Upper lobe of left lung (tissue), 6 donors: ENCODE results near the gene NFE2L1. TPM values are rescaled to one million over a fixed set of nuclear protein-coding genes. Genes with fewer than 3 reads are reported as not detected.

Experiments used
- ATAC-seq, 2 donors: fragments of 200-7000 bp; cut with Tn5 transposase; one replicate each; pipeline ENCODE4 v1.9.1; 2022; ENCODE audit warnings: mild to moderate bottlenecking in 2 of 2, moderate library complexity in 2 of 2; ENCODE audit not compliant: low FRiP score in 2 of 2
- DNase-seq, 2 donors: peaks; one replicate each; pipeline ENCODE4 v3.0.0-alpha.2; 2019 to 2020
- H3K27ac ChIP-seq, 4 donors: fragments of 200-600 bp; sonication (generic); one replicate each; pipeline ENCODE4 v1.5.1; 2016 to 2019
- H3K27me3 ChIP-seq, 4 donors: fragments of 200-600 bp; sonication (generic); one replicate each; pipeline ENCODE4 v1.5.1; 2017 to 2019
- H3K36me3 ChIP-seq, 4 donors: fragments of 200-600 bp; sonication (generic); one replicate each; pipeline ENCODE4 v1.5.1; 2016 to 2019
- H3K4me1 ChIP-seq, 4 donors: fragments of 200-600 bp; sonication (generic); one replicate each; pipeline ENCODE4 v1.5.1; 2018 to 2019
- H3K4me3 ChIP-seq, 4 donors: fragments of 200-600 bp; sonication (generic); one replicate each; pipeline ENCODE4 v1.5.1; 2017 to 2019; ENCODE audit warnings: mild to moderate bottlenecking in 2 of 4, moderate library complexity in 1 of 4
- H3K9me3 ChIP-seq, 4 donors: fragments of 200-600 bp; sonication (generic); one replicate each; pipeline ENCODE4 v1.5.1; 2018 to 2019
- EP300 ChIP-seq, 4 donors: sonication (generic); formaldehyde crosslinking; IDR thresholded peaks; one replicate each; pipeline ENCODE4 v1.5.1; 2017; ENCODE audit warnings: antibody characterized with exemption in 4 of 4, control low read depth in 2 of 4
- POLR2A ChIP-seq, 4 donors: fragments of 450-650 bp; IDR thresholded peaks; one replicate each; pipeline ENCODE4 v1.5.1; 2016 to 2017; ENCODE audit warnings: antibody characterized with exemption in 4 of 4, mild to moderate bottlenecking in 2 of 4
- POLR2AphosphoS5 ChIP-seq, 2 donors: sonication (generic); formaldehyde crosslinking; IDR thresholded peaks; one replicate each; pipeline ENCODE4 v1.5.1; 2017; ENCODE audit warnings: antibody characterized with exemption in 2 of 2
- WGBS, 2 donors: methylation state at CpG; one replicate each; pipeline ENCODE4 v1.1.5; 2017 to 2018; 5-methylcytosine and 5-hydroxymethylcytosine counted together
- total RNA-seq, 6 donors: library from RNA; depleted of rRNA in 4 of 6; stranded (reverse); fragments of >200 nt in 4 of 6; gene quantifications; one replicate each; pipeline versions ENCODE4 v1.1.0 to v1.2.1, GENCODE V29; 2016 to 2021
- TF ChIP-seq, protein P1 (sequence below), 6 experiments: fragments of 450-650 bp in 4 of 6; fragments of 200-600 bp in 2 of 6; sonication (generic) in 2 of 6; IDR thresholded peaks; one replicate each; pipeline ENCODE4 v1.5.1; 2016 to 2019; ENCODE audit warnings: antibody characterized with exemption in 6 of 6
- donor health status: DM: no; HTN: no; CAD: no; lungs with moderate emphysema.
- donor health status: DM: no; HTN: yes; CAD: no; lungs with severe emphysema.

Gene NFE2L1
- total RNA-seq, 6 donors from 2014 or later = 105 to 203 (median 148) TPM

DNA sequence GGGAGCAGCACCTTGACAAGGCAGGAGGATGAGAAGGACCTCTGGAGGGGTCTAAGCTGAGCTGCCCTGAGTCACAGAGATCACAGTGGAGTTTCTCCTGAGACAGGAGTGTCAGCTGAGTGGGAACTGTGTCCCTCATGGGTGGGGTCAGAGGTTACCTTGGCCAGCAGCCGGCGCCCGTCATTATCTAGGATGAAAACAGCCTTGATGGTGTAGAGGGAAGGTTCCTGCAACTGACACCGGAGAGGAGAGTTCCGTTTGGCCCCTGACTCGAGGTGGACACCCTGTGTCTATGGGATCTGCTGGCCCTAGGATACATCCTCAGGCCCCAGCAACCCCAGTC is 11.5 kb upstream of the NFE2L1 start:
- Histone ChIP-seq H3K36me3 (peaks cover 0 to 4% (median 0%) of the 10 kb centered on the region in 4 donors), H3K27me3 (peaks cover 0 to 3% (median 0%) of the 10 kb centered on the region in 4 donors), H3K27ac (peak overlapping the region in 3 of 4 donors; percentile 40 to 84 (median 54)), H3K4me1 (peaks cover 3 to 12% (median 8%) of the 10 kb centered on the region in 4 donors), H3K4me3 (peak overlapping the region in 3 of 4 donors; percentile 63 to 76 (median 66)), H3K9me3 (no peaks in the 10 kb centered on the region)
- DNase-seq = no peak
- WGBS, 2 donors = 70 to 74% methylated on average over 6 of the region's 6 CpGs
- ATAC-seq = peak in 1 of 2 donors; percentile 11
- no peak for TF ChIP-seq POLR2AphosphoS5 (IDR thresholded peaks at IDR 0.05)
- no peak for TF ChIP-seq EP300 (IDR thresholded peaks at IDR 0.05)
- TF ChIP-seq, protein P1, sequence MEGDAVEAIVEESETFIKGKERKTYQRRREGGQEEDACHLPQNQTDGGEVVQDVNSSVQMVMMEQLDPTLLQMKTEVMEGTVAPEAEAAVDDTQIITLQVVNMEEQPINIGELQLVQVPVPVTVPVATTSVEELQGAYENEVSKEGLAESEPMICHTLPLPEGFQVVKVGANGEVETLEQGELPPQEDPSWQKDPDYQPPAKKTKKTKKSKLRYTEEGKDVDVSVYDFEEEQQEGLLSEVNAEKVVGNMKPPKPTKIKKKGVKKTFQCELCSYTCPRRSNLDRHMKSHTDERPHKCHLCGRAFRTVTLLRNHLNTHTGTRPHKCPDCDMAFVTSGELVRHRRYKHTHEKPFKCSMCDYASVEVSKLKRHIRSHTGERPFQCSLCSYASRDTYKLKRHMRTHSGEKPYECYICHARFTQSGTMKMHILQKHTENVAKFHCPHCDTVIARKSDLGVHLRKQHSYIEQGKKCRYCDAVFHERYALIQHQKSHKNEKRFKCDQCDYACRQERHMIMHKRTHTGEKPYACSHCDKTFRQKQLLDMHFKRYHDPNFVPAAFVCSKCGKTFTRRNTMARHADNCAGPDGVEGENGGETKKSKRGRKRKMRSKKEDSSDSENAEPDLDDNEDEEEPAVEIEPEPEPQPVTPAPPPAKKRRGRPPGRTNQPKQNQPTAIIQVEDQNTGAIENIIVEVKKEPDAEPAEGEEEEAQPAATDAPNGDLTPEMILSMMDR (IDR thresholded peaks at IDR 0.05) = no peak
- TF ChIP-seq POLR2A (IDR thresholded peaks at IDR 0.05) = no peak

DNA sequence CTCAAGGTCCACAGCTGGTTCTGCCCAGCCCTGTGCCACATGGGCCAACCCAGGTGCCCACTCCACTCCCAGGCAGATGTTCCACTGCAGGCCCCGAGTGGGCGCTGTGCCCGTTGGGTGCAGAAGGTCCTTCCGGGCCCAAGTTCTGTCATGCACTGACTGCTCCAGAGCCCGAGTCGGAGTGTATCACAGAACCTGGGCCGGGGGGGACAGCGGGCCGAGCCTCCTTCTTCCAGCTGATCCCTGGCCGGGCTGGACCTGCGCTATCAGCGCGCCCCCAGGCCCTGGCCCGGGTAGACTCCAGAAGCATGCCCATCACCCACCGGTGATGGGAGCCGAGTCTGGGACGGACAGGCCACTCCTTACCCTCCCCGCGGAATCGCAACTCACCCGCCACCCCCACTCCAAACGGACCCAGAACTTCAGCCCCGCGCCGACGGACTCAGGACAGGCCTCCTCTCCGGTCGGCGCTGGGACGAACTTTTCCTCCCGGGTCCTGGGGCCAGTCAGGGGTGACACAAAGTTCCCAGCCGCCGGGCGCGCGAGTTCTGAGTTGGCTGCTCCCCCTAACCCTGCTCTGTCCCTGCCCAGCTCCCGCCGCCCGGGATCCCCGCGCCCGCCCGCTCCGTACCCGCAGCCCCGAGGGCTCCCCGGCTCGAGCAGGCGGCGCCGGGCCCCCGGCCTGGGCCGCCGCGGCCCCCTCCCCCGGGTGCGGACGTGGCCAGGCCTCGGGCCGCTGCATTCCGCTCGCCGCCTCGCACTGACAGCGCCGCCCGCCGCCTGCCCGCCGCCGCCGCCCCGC is 10.9 kb upstream of the NFE2L1 start, which contains the start of gene COPZ2:
COPZ2 (minus strand) TSS at position 762 of the 802 bp plus-strand sequence; CDS start at position 742, 20 bp downstream.
- peaks cover 3 to 12% (median 8%) of the 10 kb centered on the region in 4 donors for H3K4me1 ChIP-seq
- peaks cover 0 to 3% (median 0%) of the 10 kb centered on the region in 4 donors for H3K27me3 ChIP-seq
- H3K9me3 ChIP-seq = no peaks in the 10 kb centered on the region
- H3K4me3 ChIP-seq = peak within 1 kb of the TSS; percentile 39 to 76 (median 64)
- H3K36me3 ChIP-seq = peaks cover 0 to 3% (median 0%) of the 10 kb centered on the region in 4 donors
- peak; percentile 74 to 91 for DNase-seq
- TF ChIP-seq POLR2AphosphoS5 (IDR thresholded peaks at IDR 0.05) (peak in 1 of 2 donors; percentile 30), EP300 (IDR thresholded peaks at IDR 0.05) (no peak)
- TF ChIP-seq, protein P1 (IDR thresholded peaks at IDR 0.05) = peak; percentile 59 to 76 (median 70)
- ATAC-seq = peak; percentile 85 to 87
- WGBS, 2 donors = 0% methylated on average over 31 of the region's 73 CpGs; no CpG with 5 or more reads in 1 of the 2 donors
- peak within 1 kb of the TSS in 3 of 4 donors; percentile 40 to 84 (median 54) for H3K27ac ChIP-seq

DNA sequence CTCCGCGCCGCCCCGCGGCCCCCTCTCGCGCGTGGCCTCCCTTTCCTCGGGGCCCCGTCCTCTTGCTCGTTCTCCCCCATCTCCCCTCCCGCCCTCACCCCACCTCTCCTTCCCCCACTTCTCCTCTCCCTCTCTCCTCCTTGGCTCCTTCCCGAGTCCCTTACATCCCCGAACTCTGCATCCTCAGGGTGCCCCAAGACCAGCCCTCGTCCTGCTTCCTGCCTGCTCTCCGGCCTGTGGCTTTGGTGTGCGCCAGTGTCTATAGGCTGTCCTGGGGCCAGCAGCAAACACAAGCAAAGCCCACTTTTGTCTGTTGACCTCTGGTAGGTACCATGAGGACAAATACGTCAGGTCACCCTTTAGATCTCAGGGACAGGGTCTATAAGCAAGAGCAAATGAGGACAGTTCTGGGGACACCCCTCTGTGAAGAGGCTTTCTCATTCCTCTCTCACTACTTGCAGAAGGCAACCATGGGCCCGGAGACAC is 10.3 kb upstream of the NFE2L1 start:
- Histone ChIP-seq H3K4me1 (peaks cover 3 to 12% (median 8%) of the 10 kb centered on the region in 4 donors), H3K4me3 (peak overlapping the region in 3 of 4 donors; percentile 63 to 76 (median 66)), H3K9me3 (no peaks in the 10 kb centered on the region), H3K36me3 (no peaks in the 10 kb centered on the region), H3K27me3 (peaks cover 0 to 3% (median 0%) of the 10 kb centered on the region in 4 donors), H3K27ac (peak overlapping the region in 1 of 4 donors; percentile 42)
- 25 to 28% methylated on average over 7 of the region's 19 CpGs for WGBS, 2 donors
- no peak for DNase-seq
- ATAC-seq = peak in 1 of 2 donors; percentile 33
- TF ChIP-seq POLR2AphosphoS5 (IDR thresholded peaks at IDR 0.05) (no peak), EP300 (IDR thresholded peaks at IDR 0.05) (no peak)
- TF ChIP-seq, protein P1 (IDR thresholded peaks at IDR 0.05) = no peak

DNA sequence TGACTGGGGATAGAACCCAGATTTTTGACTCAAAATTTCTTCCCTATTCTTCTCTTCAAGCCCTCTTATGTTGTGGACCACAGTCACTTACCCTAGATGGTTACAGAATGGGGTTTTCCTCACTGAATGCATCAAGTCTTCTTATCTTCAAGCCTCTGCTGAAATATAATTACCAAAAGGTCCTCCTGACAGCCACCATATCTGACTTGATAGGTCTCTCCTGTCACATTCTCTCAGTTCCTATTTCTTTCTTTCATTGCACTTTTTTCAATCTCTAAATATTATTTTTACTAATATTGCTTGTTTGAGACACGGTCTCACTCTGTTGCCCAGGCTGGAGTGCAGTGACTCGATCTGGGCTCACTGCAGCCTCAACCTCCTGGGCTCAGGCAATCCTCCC is 9.5 kb upstream of the NFE2L1 start:
- H3K36me3 ChIP-seq = no peaks in the 10 kb centered on the region
- no peak overlapping the region for H3K4me3 ChIP-seq
- H3K4me1 ChIP-seq = peaks cover 3 to 12% (median 8%) of the 10 kb centered on the region in 4 donors
- H3K27ac ChIP-seq = no peak overlapping the region
- ATAC-seq (no peak), DNase-seq (no peak)
- TF ChIP-seq EP300 (IDR thresholded peaks at IDR 0.05) (no peak), POLR2AphosphoS5 (IDR thresholded peaks at IDR 0.05) (no peak), POLR2A (IDR thresholded peaks at IDR 0.05) (no peak)
- TF ChIP-seq, protein P1 (IDR thresholded peaks at IDR 0.05) = no peak
- H3K27me3 ChIP-seq = peaks cover 0 to 3% (median 0%) of the 10 kb centered on the region in 4 donors
- 84 to 95% methylated on average over 2 of the region's 2 CpGs for WGBS, 2 donors
- H3K9me3 ChIP-seq = no peaks in the 10 kb centered on the region
